Measurements from ENCODE around the gene SH3D21. TPM values are rescaled to one million over a fixed set of nuclear protein-coding genes. Genes with fewer than 3 reads are reported as not detected.

The SH3D21 gene
- total RNA-seq, 2 donors from 2014 or later, result 14.7 to 15.5 TPM

GRCh38 chr1:36273024-36273423, 33.1 kb upstream of the SH3D21 start:
- 90 to 100% methylated on average over 5 of the region's 5 CpGs for WGBS, 2 experiments (ENCODE audit: insufficient coverage in 1 of 2, insufficient read length in 1 of 2)
- H3K36me3 Mint-ChIP-seq (ENCODE audit: low read depth), result peaks cover 42% of the 10 kb centered on the region
- Histone ChIP-seq H3K27ac (ENCODE audit: low read depth, low read length) (no peak overlapping the region), H3K36me3 (ENCODE audit: control insufficient read depth, insufficient read depth, low read length) (peaks cover 52% of the 10 kb centered on the region), H3K9me3 (ENCODE audit: control insufficient read depth, low read length) (no peaks in the 10 kb centered on the region), H3K4me1 (ENCODE audit: control insufficient read depth, insufficient read depth, low read length) (no peaks in the 10 kb centered on the region), H3K9ac (ENCODE audit: extremely low read depth, low read length, poor library complexity, severe bottlenecking) (no peak overlapping the region), H3K4me3 (ENCODE audit: low read length) (no peak overlapping the region), H3K27me3 (ENCODE audit: control insufficient read depth, insufficient read depth, low read length, poor library complexity, severe bottlenecking) (no peaks in the 10 kb centered on the region)
- no peaks in the 10 kb centered on the region for H3K9me3 Mint-ChIP-seq
- no peak for TF ChIP-seq CTCF (conservative IDR thresholded peaks at IDR 0.05)
- H3K27ac Mint-ChIP-seq, result peak overlapping the region; percentile 44
- no peak overlapping the region for H3K4me3 Mint-ChIP-seq
- no peaks in the 10 kb centered on the region for H3K4me1 Mint-ChIP-seq
- H3K27me3 Mint-ChIP-seq (ENCODE audit: insufficient read depth), result no peaks in the 10 kb centered on the region
- no peak for DNase-seq

GRCh38 chr1:36274201-36274600, 32.0 kb upstream of the SH3D21 start:
- Histone ChIP-seq H3K27ac (ENCODE audit: low read depth, low read length) (no peak overlapping the region), H3K4me1 (ENCODE audit: control insufficient read depth, insufficient read depth, low read length) (no peaks in the 10 kb centered on the region), H3K9me3 (ENCODE audit: control insufficient read depth, low read length) (no peaks in the 10 kb centered on the region), H3K4me3 (ENCODE audit: low read length) (no peak overlapping the region), H3K9ac (ENCODE audit: extremely low read depth, low read length, poor library complexity, severe bottlenecking) (no peak overlapping the region), H3K36me3 (ENCODE audit: control insufficient read depth, insufficient read depth, low read length) (peaks cover 47% of the 10 kb centered on the region), H3K27me3 (ENCODE audit: control insufficient read depth, insufficient read depth, low read length, poor library complexity, severe bottlenecking) (no peaks in the 10 kb centered on the region)
- 100% methylated on average over 1 of the region's 1 CpG; no CpG with 5 or more reads in 1 of the 2 experiments for WGBS, 2 experiments (ENCODE audit: insufficient coverage in 1 of 2, insufficient read length in 1 of 2)
- no peak for TF ChIP-seq CTCF (conservative IDR thresholded peaks at IDR 0.05)
- no peak overlapping the region for H3K27ac Mint-ChIP-seq
- no peaks in the 10 kb centered on the region for H3K27me3 Mint-ChIP-seq (ENCODE audit: insufficient read depth)
- no peaks in the 10 kb centered on the region for H3K9me3 Mint-ChIP-seq
- H3K36me3 Mint-ChIP-seq (ENCODE audit: low read depth), result peaks cover 37% of the 10 kb centered on the region
- no peaks in the 10 kb centered on the region for H3K4me1 Mint-ChIP-seq
- DNase-seq, result no peak
- H3K4me3 Mint-ChIP-seq, result no peak overlapping the region

GRCh38 chr1:36276688-36277087, 29.5 kb upstream of the SH3D21 start:
- peaks cover 53% of the 10 kb centered on the region for H3K36me3 ChIP-seq (ENCODE audit: control insufficient read depth, insufficient read depth, low read length)
- DNase-seq, result no peak
- no peak overlapping the region for H3K9ac ChIP-seq (ENCODE audit: extremely low read depth, low read length, poor library complexity, severe bottlenecking)
- H3K27me3 Mint-ChIP-seq (ENCODE audit: insufficient read depth), result no peaks in the 10 kb centered on the region
- H3K27ac Mint-ChIP-seq, result no peak overlapping the region
- 97 to 100% methylated on average over 2 to 6 of the region's 6 CpGs for WGBS, 2 experiments (ENCODE audit: insufficient coverage in 1 of 2, insufficient read length in 1 of 2)
- no peak overlapping the region for H3K4me3 ChIP-seq (ENCODE audit: low read length)
- H3K27me3 ChIP-seq (ENCODE audit: control insufficient read depth, insufficient read depth, low read length, poor library complexity, severe bottlenecking), result no peaks in the 10 kb centered on the region
- peaks cover 34% of the 10 kb centered on the region for H3K36me3 Mint-ChIP-seq (ENCODE audit: low read depth)
- H3K9me3 Mint-ChIP-seq, result no peaks in the 10 kb centered on the region
- TF ChIP-seq CTCF (conservative IDR thresholded peaks at IDR 0.05), result no peak
- no peaks in the 10 kb centered on the region for H3K9me3 ChIP-seq (ENCODE audit: control insufficient read depth, low read length)
- H3K27ac ChIP-seq (ENCODE audit: low read depth, low read length), result no peak overlapping the region
- H3K4me1 Mint-ChIP-seq, result no peaks in the 10 kb centered on the region
- H3K4me1 ChIP-seq (ENCODE audit: control insufficient read depth, insufficient read depth, low read length), result no peaks in the 10 kb centered on the region
- no peak overlapping the region for H3K4me3 Mint-ChIP-seq
